LHCN-M2 (cell line): Measurements from ENCODE around the gene CRABP1. TPM values are rescaled to one million over a fixed set of nuclear protein-coding genes. Genes with fewer than 3 reads are reported as not detected.
"Not testable (repeated sequence)": the region's sequence is repeated elsewhere in the genome, so short reads cannot be mapped to it uniquely, and the experiment has no call there.

Experiments used
- DNase-seq: peaks from one replicate; pipeline ENCODE4 v3.0.0-alpha.2; 2012; ENCODE audit warnings: low read depth
- total RNA-seq: library from RNA; depleted of rRNA; stranded (reverse); fragments of >200 nt; gene quantifications from 2 replicates; pipeline ENCODE4 v1.2.3, GENCODE V29; 2014

Gene CRABP1
- total RNA-seq, 1 experiment from 2014 or later: not detected

GRCh38 chr15:78372880-78373279, 32.7 kb downstream of the CRABP1 start:
- no peak for DNase-seq

GRCh38 chr15:78374436-78375393, 34.6 kb downstream of the CRABP1 start:
- DNase-seq: no peak

- not testable (repeated sequence) for DNase-seq
These were observed 40.0 kb downstream of the CRABP1 start for GRCh38 chr15:78380143-78380542.

- DNase-seq: no peak
These were observed 42.1 kb downstream of the CRABP1 start for GRCh38 chr15:78382114-78382880.

- DNase-seq: no peak
These were observed 44.5 kb downstream of the CRABP1 start for GRCh38 chr15:78384651-78385050.

- no peak for DNase-seq
These were observed 47.3 kb downstream of the CRABP1 start for GRCh38 chr15:78387246-78388037.

GRCh38 chr15:78388865-78389264, 48.7 kb downstream of the CRABP1 start:
- DNase-seq: no peak

GRCh38 chr15:78389322-78389721, 49.2 kb downstream of the CRABP1 start:
- no peak for DNase-seq

- DNase-seq: no peak
These were observed 49.6 kb downstream of the CRABP1 start for GRCh38 chr15:78389738-78390137.

- DNase-seq: no peak
These were observed 50.1 kb downstream of the CRABP1 start for GRCh38 chr15:78390242-78390641.

- no peak for DNase-seq
These were observed 50.7 kb downstream of the CRABP1 start for GRCh38 chr15:78390826-78391225.

GRCh38 chr15:78391781-78392180, 51.6 kb downstream of the CRABP1 start:
- DNase-seq: no peak

GRCh38 chr15:78392430-78392829, 52.3 kb downstream of the CRABP1 start:
- no peak for DNase-seq

GRCh38 chr15:78393137-78393536, 53.0 kb downstream of the CRABP1 start:
- DNase-seq: no peak

- no peak for DNase-seq
These were observed 53.9 kb downstream of the CRABP1 start for GRCh38 chr15:78394026-78394425.

GRCh38 chr15:78394981-78395616, 54.9 kb downstream of the CRABP1 start:
- no peak for DNase-seq

GRCh38 chr15:78396186-78396814, 56.1 kb downstream of the CRABP1 start:
- no peak for DNase-seq

GRCh38 chr15:78396976-78397375, 56.8 kb downstream of the CRABP1 start:
- no peak for DNase-seq

- DNase-seq: no peak
These were observed 57.2 kb downstream of the CRABP1 start for GRCh38 chr15:78397382-78397781.
